VCaP (cell line): ENCODE measurements around the gene CNDP2.

Source experiments
- H3K27ac ChIP-seq: fragments of 450-650 bp; 2 replicates; pipeline ENCODE4 v1.5.1; 2017
- TF ChIP-seq, protein P1 (sequence below): fragments of 450-650 bp; conservative IDR thresholded peaks from 2 replicates; pipeline ENCODE4 v1.5.1; 2017; ENCODE audit warnings: mild to moderate bottlenecking, moderate library complexity

CNDP2 gene

DNA sequence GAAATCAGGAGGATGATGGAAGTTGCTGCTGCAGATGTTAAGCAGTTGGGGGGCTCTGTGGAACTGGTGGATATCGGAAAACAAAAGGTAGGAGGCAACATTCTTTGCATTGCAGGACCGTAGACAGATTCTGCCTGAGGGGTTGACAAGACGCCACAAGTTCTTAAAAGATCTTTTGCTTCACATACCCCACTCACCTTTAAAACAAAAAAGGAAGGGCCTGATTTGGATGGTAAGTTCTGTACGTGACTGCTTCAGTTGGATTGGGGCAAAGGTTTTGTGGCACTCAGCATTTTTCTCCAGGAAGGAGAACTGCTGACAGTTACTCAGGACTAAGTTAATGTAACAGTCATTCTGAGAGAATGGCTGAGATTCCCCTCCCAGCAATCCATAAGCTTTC is 5.2 kb downstream of the CNDP2 start:
- TF ChIP-seq, protein P1, sequence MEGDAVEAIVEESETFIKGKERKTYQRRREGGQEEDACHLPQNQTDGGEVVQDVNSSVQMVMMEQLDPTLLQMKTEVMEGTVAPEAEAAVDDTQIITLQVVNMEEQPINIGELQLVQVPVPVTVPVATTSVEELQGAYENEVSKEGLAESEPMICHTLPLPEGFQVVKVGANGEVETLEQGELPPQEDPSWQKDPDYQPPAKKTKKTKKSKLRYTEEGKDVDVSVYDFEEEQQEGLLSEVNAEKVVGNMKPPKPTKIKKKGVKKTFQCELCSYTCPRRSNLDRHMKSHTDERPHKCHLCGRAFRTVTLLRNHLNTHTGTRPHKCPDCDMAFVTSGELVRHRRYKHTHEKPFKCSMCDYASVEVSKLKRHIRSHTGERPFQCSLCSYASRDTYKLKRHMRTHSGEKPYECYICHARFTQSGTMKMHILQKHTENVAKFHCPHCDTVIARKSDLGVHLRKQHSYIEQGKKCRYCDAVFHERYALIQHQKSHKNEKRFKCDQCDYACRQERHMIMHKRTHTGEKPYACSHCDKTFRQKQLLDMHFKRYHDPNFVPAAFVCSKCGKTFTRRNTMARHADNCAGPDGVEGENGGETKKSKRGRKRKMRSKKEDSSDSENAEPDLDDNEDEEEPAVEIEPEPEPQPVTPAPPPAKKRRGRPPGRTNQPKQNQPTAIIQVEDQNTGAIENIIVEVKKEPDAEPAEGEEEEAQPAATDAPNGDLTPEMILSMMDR: no peak
- H3K27ac ChIP-seq: peak overlapping the region; percentile 88

DNA sequence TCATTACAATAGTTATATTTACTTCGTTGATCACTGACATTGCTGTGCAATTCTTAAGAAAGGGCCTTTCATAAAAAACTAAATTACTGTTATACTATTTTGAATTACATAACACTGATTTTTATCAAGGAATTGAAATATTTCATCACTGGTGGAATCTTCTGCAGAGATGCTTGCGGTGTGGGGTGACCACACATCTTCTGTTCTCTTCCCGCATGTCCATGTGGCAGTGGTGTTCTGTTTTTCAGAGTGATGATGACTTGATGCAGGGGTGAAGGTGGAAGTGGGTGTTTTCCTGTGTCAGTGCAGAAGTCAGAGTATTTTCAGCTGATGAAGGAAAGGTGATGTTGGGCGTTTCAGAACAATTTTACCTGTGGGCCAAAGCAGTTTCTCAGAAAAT is 7.0 kb downstream of the CNDP2 start:
- TF ChIP-seq, protein P1: no peak

GRCh38 chr18:74505776-74506175 is 9.6 kb downstream of the CNDP2 start:
- TF ChIP-seq, protein P1: no peak

More for the DNA sequence above, 7.0 kb downstream of the CNDP2 start:
- H3K27ac ChIP-seq: peak overlapping the region; percentile 88; the same call in 1 of the 2 replicates

GRCh38 chr18:74506448-74507084 is 10.4 kb downstream of the CNDP2 start:
- no peak overlapping the region for H3K27ac ChIP-seq
- TF ChIP-seq, protein P1: no peak

More at GRCh38 chr18:74505776-74506175, 9.6 kb downstream of the CNDP2 start:
- H3K27ac ChIP-seq: no peak overlapping the region

- TF ChIP-seq, protein P1: no peak
- H3K27ac ChIP-seq: no peak overlapping the region
These were observed 11.1 kb downstream of the CNDP2 start for GRCh38 chr18:74507097-74507881.

- TF ChIP-seq, protein P1: no peak
- no peak overlapping the region for H3K27ac ChIP-seq
These were observed 11.8 kb downstream of the CNDP2 start for GRCh38 chr18:74507927-74508326.

GRCh38 chr18:74508366-74508765 is 12.2 kb downstream of the CNDP2 start:
- no peak overlapping the region for H3K27ac ChIP-seq
- TF ChIP-seq, protein P1: no peak
